ENCODE data around the gene TRIM67. TPM values are rescaled to one million over a fixed set of nuclear protein-coding genes. Genes with fewer than 3 reads are reported as not detected.
"Not testable (repeated sequence)": the region's sequence is repeated elsewhere in the genome, so short reads cannot be mapped to it uniquely, and the experiment has no call there.

Gene TRIM67
- total and polyA plus RNA-seq, 2 donors (not counting 1 experiment from before 2014, with no cell fraction given), result not detected

GRCh38 chr1:231125972-231126580, 35.8 kb upstream of the TRIM67 start:
- ChIA-PET POLR2A (no interaction called here), CTCF (no interaction called here)
- H3K4me3 Mint-ChIP-seq, result no peak overlapping the region
- peaks cover 9% of the 10 kb centered on the region for H3K27me3 Mint-ChIP-seq
- Histone ChIP-seq H3K79me2 (ENCODE audit: control insufficient read depth, insufficient read depth, low read length) (no peaks in the 10 kb centered on the region), H2AFZ (ENCODE audit: insufficient read depth, low read depth, low read length, poor library complexity, severe bottlenecking) (no peak overlapping the region), H3K4me1 (ENCODE audit: control insufficient read depth in 2 of 2, insufficient read depth in 2 of 2, low read length in 2 of 2) (no peaks in the 10 kb centered on the region), H3K9me3 (ENCODE audit: control extremely low read depth in 1 of 3, control insufficient read depth in 2 of 3, insufficient read depth in 1 of 3, low read length in 2 of 3) (peaks cover 0 to 4% (median 0%) of the 10 kb centered on the region in 3 donors), H3K9ac (ENCODE audit: low read length) (no peak overlapping the region), H3K36me3 (replicated peaks in 1 of 2; ENCODE audit: control extremely low read depth in 1 of 2, control insufficient read depth in 1 of 2, extremely low read depth in 1 of 2, insufficient read depth in 2 of 2, low read length in 1 of 2) (no peaks in the 10 kb centered on the region), H3K4me2 (replicated peaks; ENCODE audit: low read depth, low read length, poor library complexity, severe bottlenecking) (no peak overlapping the region), H3K4me3 (ENCODE audit: control extremely low read depth in 1 of 5, extremely low read depth in 1 of 5, insufficient read depth in 1 of 5, low read depth in 2 of 5, low read length in 4 of 5) (no peak overlapping the region), H4K20me1 (ENCODE audit: control insufficient read depth, insufficient read depth, low read length, poor library complexity, severe bottlenecking) (no peaks in the 10 kb centered on the region), H3K27me3 (replicated peaks in 1 of 4; ENCODE audit: control extremely low read depth in 1 of 4, control insufficient read depth in 3 of 4, insufficient read depth in 4 of 4, low read length in 3 of 4) (no peaks in the 10 kb centered on the region), H3K27ac (ENCODE audit: low read length in 2 of 2) (no peak overlapping the region)
- no peak for ATAC-seq (ENCODE audit: low read depth)
- H3K9me3 Mint-ChIP-seq (ENCODE audit: insufficient read depth), result peaks cover 2% of the 10 kb centered on the region
- no peak for DNase-seq
- TF ChIP-seq CTCF (IDR thresholded peaks at IDR 0.05) (no peak), EZH2 (IDR thresholded peaks at IDR 0.05; ENCODE audit: borderline replicate concordance, insufficient read depth, low read depth, low read length, poor library complexity, severe bottlenecking) (no peak)
- WGBS (ENCODE audit: insufficient coverage), result 97% methylated on average over 3 of the region's 9 CpGs
- H3K27ac Mint-ChIP-seq, result no peak overlapping the region
- H3K4me1 Mint-ChIP-seq, result no peaks in the 10 kb centered on the region
- intact Hi-C loops (cut with micrococcal nuclease), result no loop called here

GRCh38 chr1:231127106-231127505, 34.8 kb upstream of the TRIM67 start:
- H4K20me1 ChIP-seq (ENCODE audit: control insufficient read depth, insufficient read depth, low read length, poor library complexity, severe bottlenecking); H3K27me3 ChIP-seq (replicated peaks in 1 of 4; ENCODE audit: control extremely low read depth in 1 of 4, control insufficient read depth in 3 of 4, insufficient read depth in 4 of 4, low read length in 3 of 4); H3K4me1 Mint-ChIP-seq; H3K9ac ChIP-seq (ENCODE audit: low read length); H3K27me3 Mint-ChIP-seq; CTCF ChIA-PET; H3K4me3 Mint-ChIP-seq; intact Hi-C loops (cut with micrococcal nuclease); H3K27ac Mint-ChIP-seq; H3K4me3 ChIP-seq (ENCODE audit: control extremely low read depth in 1 of 5, extremely low read depth in 1 of 5, insufficient read depth in 1 of 5, low read depth in 2 of 5, low read length in 4 of 5); H3K9me3 ChIP-seq (ENCODE audit: control extremely low read depth in 1 of 3, control insufficient read depth in 2 of 3, insufficient read depth in 1 of 3, low read length in 2 of 3); H3K4me1 ChIP-seq (ENCODE audit: control insufficient read depth in 2 of 2, insufficient read depth in 2 of 2, low read length in 2 of 2); H3K36me3 ChIP-seq (replicated peaks in 1 of 2; ENCODE audit: control extremely low read depth in 1 of 2, control insufficient read depth in 1 of 2, extremely low read depth in 1 of 2, insufficient read depth in 2 of 2, low read length in 1 of 2); H3K27ac ChIP-seq (ENCODE audit: low read length in 2 of 2); DNase-seq; H3K79me2 ChIP-seq (ENCODE audit: control insufficient read depth, insufficient read depth, low read length); H3K4me2 ChIP-seq (replicated peaks; ENCODE audit: low read depth, low read length, poor library complexity, severe bottlenecking); H2AFZ ChIP-seq (ENCODE audit: insufficient read depth, low read depth, low read length, poor library complexity, severe bottlenecking); ATAC-seq (ENCODE audit: low read depth); H3K9me3 Mint-ChIP-seq (ENCODE audit: insufficient read depth); POLR2A ChIA-PET: not testable (repeated sequence)
- WGBS (ENCODE audit: insufficient coverage), result 79% methylated on average over 2 of the region's 6 CpGs

- H3K9me3 ChIP-seq (ENCODE audit: control extremely low read depth in 1 of 3, control insufficient read depth in 2 of 3, insufficient read depth in 1 of 3, low read length in 2 of 3); CTCF ChIA-PET: not testable (repeated sequence)
Measured at GRCh38 chr1:231128471-231128870, 33.4 kb upstream of the TRIM67 start.

More at GRCh38 chr1:231128471-231128870, 33.4 kb upstream of the TRIM67 start:
- H2AFZ ChIP-seq (ENCODE audit: insufficient read depth, low read depth, low read length, poor library complexity, severe bottlenecking); POLR2A ChIA-PET; H3K4me3 ChIP-seq (ENCODE audit: control extremely low read depth in 1 of 5, extremely low read depth in 1 of 5, insufficient read depth in 1 of 5, low read depth in 2 of 5, low read length in 4 of 5); H3K27me3 ChIP-seq (replicated peaks in 1 of 4; ENCODE audit: control extremely low read depth in 1 of 4, control insufficient read depth in 3 of 4, insufficient read depth in 4 of 4, low read length in 3 of 4); DNase-seq; H3K4me1 Mint-ChIP-seq; H3K4me1 ChIP-seq (ENCODE audit: control insufficient read depth in 2 of 2, insufficient read depth in 2 of 2, low read length in 2 of 2); H3K4me2 ChIP-seq (replicated peaks; ENCODE audit: low read depth, low read length, poor library complexity, severe bottlenecking); H3K79me2 ChIP-seq (ENCODE audit: control insufficient read depth, insufficient read depth, low read length); ATAC-seq (ENCODE audit: low read depth); H3K27ac ChIP-seq (ENCODE audit: low read length in 2 of 2); H4K20me1 ChIP-seq (ENCODE audit: control insufficient read depth, insufficient read depth, low read length, poor library complexity, severe bottlenecking); H3K9me3 Mint-ChIP-seq (ENCODE audit: insufficient read depth); H3K27me3 Mint-ChIP-seq; H3K27ac Mint-ChIP-seq; H3K9ac ChIP-seq (ENCODE audit: low read length); H3K4me3 Mint-ChIP-seq; intact Hi-C loops (cut with micrococcal nuclease); H3K36me3 ChIP-seq (replicated peaks in 1 of 2; ENCODE audit: control extremely low read depth in 1 of 2, control insufficient read depth in 1 of 2, extremely low read depth in 1 of 2, insufficient read depth in 2 of 2, low read length in 1 of 2): not testable (repeated sequence)
- no CpG with 5 or more reads among the region's 27 CpGs for WGBS (ENCODE audit: insufficient coverage)
